Right kidney (tissue), 1 donor: Measurements from ENCODE around the gene PDZD7.

ENCODE experiments used
- DNase-seq: peaks from one replicate; pipeline ENCODE4 v3.0.0-alpha.2; 2016

PDZD7 gene

DNA sequence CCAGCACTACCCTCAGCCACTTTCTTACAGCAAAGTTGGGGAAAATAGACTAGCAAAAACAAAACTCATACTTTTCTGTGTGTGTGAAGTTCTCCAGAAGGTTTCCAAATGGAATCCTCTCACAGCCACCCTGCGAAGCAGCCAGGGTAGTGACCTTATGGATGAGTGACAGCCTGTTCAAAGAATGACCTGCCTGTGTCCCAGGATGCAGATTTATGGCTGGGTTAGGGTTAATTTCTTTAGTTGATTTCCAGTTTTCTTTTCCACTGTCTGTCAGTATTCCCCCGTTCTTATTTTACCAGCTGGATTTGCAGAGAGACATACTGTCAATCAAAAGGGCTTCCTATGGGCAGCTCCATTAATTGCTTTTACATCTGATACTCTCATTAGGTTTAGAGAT, 64.0 kb downstream of the PDZD7 start:
- no peak for DNase-seq

DNA sequence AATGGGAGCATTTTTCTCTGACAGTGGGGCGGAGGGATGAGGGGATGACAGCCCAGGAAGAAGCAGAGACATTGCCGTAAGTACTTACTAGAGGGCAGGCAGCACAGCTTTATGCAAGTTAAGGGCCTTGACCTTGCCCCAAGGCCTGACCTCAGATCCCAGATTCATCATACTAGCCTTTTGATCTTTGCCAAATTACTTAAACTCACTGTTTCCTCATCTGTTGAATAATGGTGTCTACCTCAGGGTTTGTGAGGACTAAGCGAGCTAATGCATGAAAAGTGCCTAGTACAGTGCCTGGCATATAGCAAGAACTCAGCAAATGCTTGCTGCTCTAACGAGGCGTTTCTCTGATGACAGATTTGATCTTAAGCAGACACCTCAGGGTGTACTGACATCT, 65.1 kb downstream of the PDZD7 start:
- no peak for DNase-seq

DNA sequence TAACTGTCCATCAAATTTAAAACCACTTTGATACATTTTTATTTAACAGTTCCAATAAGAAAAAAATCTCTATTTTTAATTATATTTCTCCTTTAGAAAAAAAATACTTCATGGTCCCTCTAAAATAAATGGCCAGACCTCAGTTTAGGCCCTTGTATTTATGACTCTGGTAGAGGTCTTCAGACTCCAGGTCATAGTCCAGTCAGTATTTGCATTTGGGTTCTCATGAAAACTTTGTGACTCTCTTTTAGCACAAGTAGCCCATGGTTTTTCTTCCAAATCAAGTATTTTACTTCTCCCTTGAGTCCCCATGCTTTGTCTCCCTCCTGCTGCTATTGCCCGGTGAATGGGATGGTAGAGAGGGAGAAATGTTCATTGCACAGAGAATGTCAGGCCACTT, 67.1 kb downstream of the PDZD7 start:
- no peak for DNase-seq

DNA sequence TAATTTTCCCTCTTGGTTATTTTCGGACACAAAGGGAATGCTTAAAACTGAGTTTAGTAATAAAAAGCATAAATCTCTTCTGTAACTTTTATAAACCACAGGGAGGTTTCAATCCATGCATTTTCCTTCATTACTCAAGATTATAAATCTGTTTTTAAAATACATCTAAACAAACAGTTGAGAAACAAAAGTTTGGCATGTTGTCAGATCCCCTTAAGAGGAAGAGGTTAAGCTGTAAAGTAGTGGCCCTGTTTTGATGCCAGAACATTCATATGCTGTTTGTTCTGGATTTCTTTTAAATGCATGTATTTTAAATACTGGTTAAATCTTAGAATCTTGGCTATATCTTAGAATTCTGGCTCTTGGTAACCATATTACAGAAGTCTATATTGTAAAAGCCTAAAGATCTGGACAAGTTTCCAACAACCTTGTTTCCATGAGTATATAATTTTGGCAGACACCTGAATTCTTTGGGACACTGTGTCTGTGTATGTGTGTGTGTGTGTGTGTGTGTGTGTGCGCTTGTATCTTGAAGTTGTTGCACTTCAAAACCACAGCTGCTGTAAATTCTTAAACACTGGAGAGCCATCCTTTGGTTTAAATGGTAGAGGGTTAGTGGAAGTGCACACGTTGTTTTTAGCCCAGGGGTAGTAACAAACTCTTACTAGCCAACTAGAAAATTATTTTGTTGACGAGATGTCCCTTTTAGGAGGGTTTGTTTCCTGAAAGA, 68.4 kb downstream of the PDZD7 start:
- DNase-seq = no peak

DNA sequence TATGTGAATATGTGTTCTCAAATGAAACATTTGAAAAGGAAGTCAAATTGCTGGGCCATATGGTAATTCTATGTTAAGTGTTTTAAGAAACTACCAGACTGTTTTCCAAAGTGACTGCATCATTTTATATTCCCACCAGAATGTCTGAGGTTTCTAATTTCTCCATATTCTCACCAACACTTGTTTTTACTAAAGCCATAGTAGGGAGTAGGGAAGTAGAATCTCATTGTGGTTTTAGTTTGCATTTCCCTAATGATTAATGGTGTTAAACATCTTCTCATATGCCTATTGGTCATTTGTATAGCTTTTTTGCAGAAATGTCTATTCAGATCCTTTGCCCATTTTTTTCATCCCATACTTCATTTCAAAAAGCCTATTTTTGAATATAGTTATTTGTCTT, 70.7 kb downstream of the PDZD7 start:
- DNase-seq = no peak
